Astrocyte (in vitro differentiated cells and primary cell): ENCODE results near the gene CNGB1. TPM values are rescaled to one million over a fixed set of nuclear protein-coding genes. Genes with fewer than 3 reads are reported as not detected.

Source experiments
- DNase-seq: peaks from one replicate; pipeline ENCODE4 v3.0.0-alpha.2; 2010; ENCODE audit warnings: low read depth
- FAIRE-seq: peaks from 2 replicates; lab custom pipeline; 2011; peaks lifted over from hg19 to GRCh38; lab: Jason Lieb, UNC
- H2AFZ ChIP-seq: 2 replicates; pipeline ENCODE4 v1.6.0; 2012; ENCODE audit warnings: low read depth, low read length, inconsistent platforms
- H3K27ac ChIP-seq: 2 replicates; pipeline ENCODE4 v1.5.1; 2011; ENCODE audit warnings: low read depth, low read length, inconsistent platforms
- H3K27me3 ChIP-seq: 2 replicates; pipeline ENCODE4 v1.6.0; 2011; ENCODE audit warnings: low read length, inconsistent platforms; ENCODE audit not compliant: insufficient read depth
- H3K36me3 ChIP-seq: 2 replicates; pipeline ENCODE4 v1.5.1; 2011; ENCODE audit warnings: low read length, inconsistent platforms; ENCODE audit not compliant: insufficient read depth
- H3K4me1 ChIP-seq: 2 replicates; pipeline ENCODE4 v1.5.1; 2011; ENCODE audit warnings: low read length, inconsistent platforms; ENCODE audit not compliant: insufficient read depth
- H3K4me2 ChIP-seq: 2 replicates; pipeline ENCODE4 v1.6.0; 2012; ENCODE audit warnings: low read length, inconsistent platforms
- H3K4me3 ChIP-seq: 2 replicates; pipeline ENCODE4 v1.5.1; 2011; ENCODE audit warnings: low read depth, mild to moderate bottlenecking, low read length, inconsistent platforms; ENCODE audit not compliant: insufficient read depth
- H3K79me2 ChIP-seq: 2 replicates; pipeline ENCODE4 v1.6.0; 2012; ENCODE audit warnings: mild to moderate bottlenecking, low read length, inconsistent platforms; ENCODE audit not compliant: insufficient read depth
- H3K9ac ChIP-seq: 2 replicates; pipeline ENCODE4 v1.6.0; 2012; ENCODE audit warnings: mild to moderate bottlenecking, low read length, inconsistent platforms
- H3K9me3 ChIP-seq: 2 replicates; pipeline ENCODE4 v1.5.1; 2012; ENCODE audit warnings: low read depth, mild to moderate bottlenecking, low read length, inconsistent platforms; ENCODE audit not compliant: insufficient read depth
- H4K20me1 ChIP-seq: 2 replicates; pipeline ENCODE4 v1.6.0; 2012; ENCODE audit warnings: low read length, inconsistent platforms; ENCODE audit not compliant: insufficient read depth
- H3K27ac Mint-ChIP-seq: one replicate; pipeline ENCODE4 v1.8.0; 2021; ENCODE audit warnings: mild to moderate bottlenecking, mixed read lengths; ENCODE audit not compliant: unreplicated experiment
- H3K27me3 Mint-ChIP-seq: one replicate; pipeline ENCODE4 v1.8.0; 2021; ENCODE audit warnings: low read depth, mixed read lengths; ENCODE audit not compliant: unreplicated experiment
- H3K36me3 Mint-ChIP-seq: one replicate; pipeline ENCODE4 v1.8.0; 2021; ENCODE audit warnings: low read depth, mixed read lengths; ENCODE audit not compliant: unreplicated experiment
- H3K4me1 Mint-ChIP-seq: one replicate; pipeline ENCODE4 v1.8.0; 2021; ENCODE audit warnings: low read depth, mixed read lengths; ENCODE audit not compliant: unreplicated experiment
- H3K4me3 Mint-ChIP-seq: one replicate; pipeline ENCODE4 v1.8.0; 2021; ENCODE audit warnings: mild to moderate bottlenecking, moderate library complexity, mixed read lengths; ENCODE audit not compliant: unreplicated experiment
- H3K9me3 Mint-ChIP-seq: one replicate; pipeline ENCODE4 v1.8.0; 2021; ENCODE audit warnings: mild to moderate bottlenecking, mixed read lengths; ENCODE audit not compliant: unreplicated experiment
- CTCF ChIP-seq: IDR thresholded peaks from 2 replicates; pipeline ENCODE4 v1.5.1; 2011; ENCODE audit warnings: low read depth, mild to moderate bottlenecking, inconsistent platforms, low read length, moderate library complexity; ENCODE audit not compliant: insufficient read depth
- EZH2 ChIP-seq: IDR thresholded peaks from 2 replicates; pipeline ENCODE4 v1.6.1; 2012; ENCODE audit warnings: mild to moderate bottlenecking, low read length, inconsistent platforms; ENCODE audit not compliant: insufficient read depth
- total RNA-seq: library from RNA; stranded (reverse); gene quantifications from 2 replicates; pipeline ENCODE4 v1.2.1, GENCODE V29; 2021

The CNGB1 gene
- total RNA-seq, 1 donor from 2014 or later: not detected

GRCh38 chr16:57863434-57864160 lies 107.3 kb downstream of the CNGB1 start:
- H3K27ac Mint-ChIP-seq: peak overlapping the region; percentile 54
- no peaks in the 10 kb centered on the region for H4K20me1 ChIP-seq
- H3K4me1 ChIP-seq: peaks cover 5% of the 10 kb centered on the region
- peaks cover 21% of the 10 kb centered on the region for H3K4me1 Mint-ChIP-seq
- no peak overlapping the region for H2AFZ ChIP-seq
- H3K79me2 ChIP-seq: no peaks in the 10 kb centered on the region
- no peak for TF ChIP-seq EZH2
- TF ChIP-seq CTCF: peak; percentile 52
- peak overlapping the region; percentile 46 for H3K4me3 Mint-ChIP-seq
- peak overlapping the region; percentile 42 for H3K4me2 ChIP-seq
- FAIRE-seq (no peak), DNase-seq (peak; percentile 72)
- no peaks in the 10 kb centered on the region for H3K27me3 Mint-ChIP-seq
- H3K27me3 ChIP-seq: no peaks in the 10 kb centered on the region
- H3K9me3 Mint-ChIP-seq: no peaks in the 10 kb centered on the region
- no peaks in the 10 kb centered on the region for H3K9me3 ChIP-seq
- no peak overlapping the region for H3K27ac ChIP-seq
- no peaks in the 10 kb centered on the region for H3K36me3 ChIP-seq
- H3K36me3 Mint-ChIP-seq: no peaks in the 10 kb centered on the region
- no peak overlapping the region for H3K4me3 ChIP-seq
- peak overlapping the region; percentile 27 for H3K9ac ChIP-seq

- TF ChIP-seq CTCF (no peak), EZH2 (no peak)
- H3K4me1 Mint-ChIP-seq: peaks cover 21% of the 10 kb centered on the region
- no peaks in the 10 kb centered on the region for H3K36me3 Mint-ChIP-seq
- Histone ChIP-seq H4K20me1 (no peaks in the 10 kb centered on the region), H3K27me3 (no peaks in the 10 kb centered on the region), H3K27ac (no peak overlapping the region), H3K9me3 (no peaks in the 10 kb centered on the region), H3K4me3 (no peak overlapping the region), H3K4me1 (peaks cover 5% of the 10 kb centered on the region), H3K79me2 (no peaks in the 10 kb centered on the region), H3K4me2 (peak overlapping the region; percentile 42), H3K36me3 (no peaks in the 10 kb centered on the region), H2AFZ (no peak overlapping the region), H3K9ac (no peak overlapping the region)
- H3K27me3 Mint-ChIP-seq: no peaks in the 10 kb centered on the region
- H3K27ac Mint-ChIP-seq: peak overlapping the region; percentile 54
- no peaks in the 10 kb centered on the region for H3K9me3 Mint-ChIP-seq
- FAIRE-seq (no peak), DNase-seq (no peak)
- H3K4me3 Mint-ChIP-seq: peak overlapping the region; percentile 9
Observed at GRCh38 chr16:57862698-57863433, 108.1 kb downstream of the CNGB1 start.
